GM18507 (cell line): ENCODE results near the gene KCNMA1.

Source experiments
- DNase-seq: peaks from one replicate; pipeline ENCODE4 v3.0.0; 2011; ENCODE audit warnings: low read depth; ENCODE audit not compliant: insufficient read length; ENCODE audit errors: extremely low spot score
- FAIRE-seq: peaks from 2 replicates; lab custom pipeline; 2011; peaks lifted over from hg19 to GRCh38; lab: Jason Lieb, UNC

Gene KCNMA1

DNA sequence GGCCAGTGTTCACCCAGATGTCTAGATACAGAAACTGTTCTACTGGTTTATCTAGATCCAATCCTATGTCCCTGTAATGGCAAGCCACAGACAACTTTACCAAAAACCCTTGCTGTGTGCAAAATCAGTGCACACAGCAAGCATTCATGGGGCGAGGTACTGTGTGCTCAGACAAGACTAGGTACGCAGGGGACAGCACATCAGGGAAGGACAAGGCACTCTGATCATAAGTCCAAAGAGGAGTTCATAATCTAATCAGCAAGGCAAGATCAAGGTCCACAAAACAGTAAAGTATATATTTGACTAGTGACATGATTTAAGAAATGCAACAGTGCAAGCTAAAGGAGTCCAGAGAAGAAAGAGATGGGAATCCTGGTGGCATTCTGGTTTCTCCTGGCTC is 25.9 kb downstream of the KCNMA1 start:
- FAIRE-seq, result no peak
- DNase-seq, result no peak

DNA sequence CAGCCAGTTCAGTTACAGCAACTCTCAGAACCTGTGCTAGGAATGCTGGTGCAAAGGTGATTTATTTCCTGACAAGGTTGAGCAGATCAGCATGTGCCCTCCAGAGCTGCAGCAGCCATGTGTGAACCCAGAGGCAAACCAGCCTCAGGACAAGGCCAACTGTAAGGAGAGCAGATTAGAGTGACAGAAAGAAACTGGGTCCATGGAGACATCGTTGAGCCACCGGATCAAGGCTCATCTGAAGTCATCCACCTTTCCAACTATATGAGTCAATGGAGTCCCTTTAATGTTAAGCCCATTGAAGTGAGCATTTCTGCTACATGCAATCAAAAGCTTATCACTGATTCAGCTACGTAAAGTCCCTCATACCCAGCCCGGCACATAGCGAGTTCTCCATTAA is 26.4 kb downstream of the KCNMA1 start:
- FAIRE-seq (no peak), DNase-seq (no peak)

DNA sequence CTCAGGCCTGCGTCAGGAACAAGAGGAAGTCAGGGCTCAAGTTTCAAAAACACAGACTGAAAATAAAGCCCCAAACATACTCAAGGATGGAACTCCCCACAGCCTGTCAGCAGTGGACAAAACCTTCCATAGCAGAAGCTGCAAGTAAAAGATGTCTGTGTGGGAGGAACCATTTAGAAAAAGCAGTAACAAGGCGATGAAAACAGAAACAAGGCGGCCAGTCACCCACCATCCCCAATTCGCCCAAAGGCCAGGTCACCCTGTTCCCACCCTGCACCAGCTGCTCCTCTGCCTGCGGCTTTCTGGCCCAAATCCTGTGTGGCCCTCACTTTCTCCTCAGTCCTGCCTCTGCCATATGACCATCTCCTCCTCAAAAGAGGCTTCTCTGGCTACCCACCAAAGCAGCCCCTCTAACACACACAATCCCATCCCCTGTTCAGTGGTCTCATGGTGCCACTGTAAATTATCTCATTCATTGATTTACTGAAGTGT is 27.8 kb downstream of the KCNMA1 start:
- no peak for FAIRE-seq
- DNase-seq, result no peak

DNA sequence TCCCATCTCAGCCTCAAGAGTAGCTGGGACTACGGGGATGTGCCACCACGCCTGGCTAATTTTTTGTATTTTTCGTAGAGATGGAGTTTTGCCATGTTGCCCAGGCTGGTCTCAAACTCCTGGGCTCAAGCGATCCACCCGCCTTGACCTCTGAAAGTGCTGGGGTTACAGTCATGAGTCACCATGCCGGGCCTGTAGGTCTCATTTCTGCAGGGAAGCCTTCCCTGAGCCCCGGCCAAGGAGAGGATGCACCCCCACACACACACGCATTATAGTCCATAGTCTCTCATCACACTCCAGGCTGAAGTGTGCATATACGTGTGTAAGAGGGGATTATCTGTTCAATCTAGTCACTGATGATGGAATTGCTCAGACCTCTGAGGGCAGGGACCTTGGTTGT is 29.3 kb downstream of the KCNMA1 start:
- DNase-seq, result no peak
- no peak for FAIRE-seq

DNA sequence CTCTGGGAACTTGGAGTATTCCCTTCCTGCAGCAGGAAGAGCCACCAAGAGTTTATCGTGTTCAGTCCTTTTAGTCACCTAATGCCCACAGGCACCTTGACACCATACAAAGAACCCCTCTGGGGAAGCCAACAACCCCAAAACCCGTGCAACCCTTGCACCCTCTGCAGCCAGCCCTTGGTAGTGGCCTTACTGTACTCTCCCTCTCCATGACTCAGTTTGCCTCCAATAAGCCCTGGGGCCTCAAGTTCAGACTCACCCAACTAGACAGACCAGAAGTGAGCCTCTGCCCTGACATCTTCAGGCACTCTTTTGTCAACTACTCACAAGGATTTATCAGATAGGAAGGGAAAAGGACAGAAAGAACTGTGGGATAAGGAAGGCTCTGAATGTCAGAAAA is 30.9 kb downstream of the KCNMA1 start:
- DNase-seq (no peak), FAIRE-seq (no peak)

DNA sequence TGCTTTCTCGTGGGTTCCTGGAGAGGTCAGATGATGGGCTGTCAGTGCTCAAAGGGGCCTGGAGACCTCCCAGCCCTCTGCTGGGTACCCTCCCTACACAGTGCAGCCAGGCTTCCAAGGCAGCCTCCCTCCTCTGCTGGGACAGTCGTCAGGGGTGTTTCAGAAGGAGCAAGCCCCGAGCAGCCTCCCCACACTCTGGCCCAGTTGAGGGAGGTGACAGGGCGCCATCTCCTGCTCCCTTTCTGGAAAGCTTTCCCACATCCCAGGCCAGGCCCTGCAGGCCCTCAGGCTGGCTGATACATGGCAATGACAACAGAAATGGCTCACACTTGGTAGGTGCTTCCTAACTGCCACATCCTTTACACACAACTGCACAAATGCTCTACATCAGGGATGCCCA is 32.1 kb downstream of the KCNMA1 start:
- DNase-seq (no peak), FAIRE-seq (no peak)

DNA sequence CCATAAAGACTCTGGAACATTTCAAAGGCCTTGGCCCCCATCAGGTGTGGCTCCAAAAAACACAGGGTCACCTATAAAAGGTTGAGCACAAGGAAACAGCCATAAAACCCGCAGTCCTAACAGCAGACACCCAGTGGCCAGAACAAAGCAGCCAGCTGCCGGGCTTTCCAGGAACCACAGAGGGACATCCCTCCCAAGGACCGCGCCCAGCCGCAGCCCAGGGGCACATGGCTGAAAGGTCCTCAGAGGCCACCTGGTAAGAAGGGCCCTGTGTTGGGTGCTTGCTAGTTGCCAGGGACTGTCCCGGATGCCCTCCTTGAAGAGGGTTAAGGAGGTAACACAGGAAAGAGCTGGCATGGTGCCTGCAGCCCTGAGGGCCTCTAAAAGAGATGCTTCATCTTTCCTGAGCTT is 32.7 kb downstream of the KCNMA1 start:
- no peak for FAIRE-seq

DNA sequence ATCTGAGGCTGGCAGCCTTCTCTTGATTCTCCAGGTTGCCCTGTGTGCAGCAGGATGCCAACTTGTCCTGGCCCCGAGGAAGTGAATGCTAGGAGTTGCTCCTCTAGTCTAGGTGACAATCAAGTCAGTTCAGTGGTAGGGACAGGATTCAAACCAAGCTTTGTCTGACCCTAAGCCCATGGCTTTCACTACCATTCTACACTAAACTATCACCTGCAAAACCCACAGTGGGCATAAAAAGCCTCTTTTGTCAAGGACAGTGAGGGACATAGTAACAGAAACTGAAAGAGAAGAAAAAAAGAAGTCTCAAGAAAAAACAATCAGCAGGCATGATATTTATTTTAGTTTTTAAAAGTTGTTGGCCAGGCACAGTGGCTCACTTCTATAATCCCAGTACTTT is 33.5 kb downstream of the KCNMA1 start:
- FAIRE-seq (no peak), DNase-seq (no peak)

More for the DNA sequence above, 32.7 kb downstream of the KCNMA1 start:
- no peak for DNase-seq

DNA sequence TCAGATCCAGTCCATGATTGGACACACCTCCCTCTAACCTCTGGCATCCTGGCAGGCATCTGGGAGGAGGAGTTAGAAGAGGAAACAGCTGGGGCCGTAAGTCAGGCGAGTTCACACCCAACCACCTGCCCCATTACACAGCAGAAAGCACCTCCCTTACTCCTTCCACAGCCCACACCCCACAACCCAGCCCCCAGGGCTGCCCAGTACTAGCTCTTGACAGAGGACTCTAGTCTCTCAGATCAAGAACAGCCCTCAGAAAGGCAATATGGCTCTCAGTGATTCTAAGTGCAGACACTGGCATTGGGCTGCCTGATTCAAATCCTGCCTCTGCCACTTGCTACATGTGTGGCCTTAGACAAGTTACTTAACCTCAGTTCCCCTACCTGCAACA is 34.1 kb downstream of the KCNMA1 start:
- DNase-seq, result no peak
- peak; percentile 66 for FAIRE-seq

DNA sequence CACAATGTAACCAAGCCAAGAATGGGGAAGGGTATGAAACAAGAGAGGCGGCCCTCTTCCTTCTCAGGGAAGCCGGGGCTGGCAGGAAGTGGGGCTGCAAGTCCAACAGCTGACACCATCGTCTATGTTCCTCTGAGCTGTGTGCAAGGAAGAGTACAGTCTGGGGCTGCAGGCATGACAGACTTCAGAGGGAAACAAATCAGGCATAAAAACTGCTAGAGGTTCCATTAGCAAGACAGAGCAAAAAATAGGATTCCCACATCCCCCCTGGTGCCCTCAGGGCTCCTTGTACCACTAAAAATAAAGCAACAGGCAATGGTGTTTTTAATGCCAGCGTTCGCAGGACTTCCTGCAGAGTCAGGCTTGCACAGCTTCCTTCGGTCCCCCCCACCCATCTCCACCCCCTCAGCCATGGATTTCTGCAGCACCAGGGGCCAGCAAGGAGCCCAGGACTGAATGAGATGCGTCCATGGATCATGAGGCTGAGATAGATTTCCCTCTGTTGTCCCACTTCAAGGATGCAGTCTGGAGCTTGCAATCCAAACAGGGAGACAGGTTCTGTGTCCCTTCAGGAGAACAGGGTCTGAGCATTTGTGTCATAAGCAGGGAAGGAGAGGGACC is 34.6 kb downstream of the KCNMA1 start:
- FAIRE-seq, result no peak
- no peak for DNase-seq

DNA sequence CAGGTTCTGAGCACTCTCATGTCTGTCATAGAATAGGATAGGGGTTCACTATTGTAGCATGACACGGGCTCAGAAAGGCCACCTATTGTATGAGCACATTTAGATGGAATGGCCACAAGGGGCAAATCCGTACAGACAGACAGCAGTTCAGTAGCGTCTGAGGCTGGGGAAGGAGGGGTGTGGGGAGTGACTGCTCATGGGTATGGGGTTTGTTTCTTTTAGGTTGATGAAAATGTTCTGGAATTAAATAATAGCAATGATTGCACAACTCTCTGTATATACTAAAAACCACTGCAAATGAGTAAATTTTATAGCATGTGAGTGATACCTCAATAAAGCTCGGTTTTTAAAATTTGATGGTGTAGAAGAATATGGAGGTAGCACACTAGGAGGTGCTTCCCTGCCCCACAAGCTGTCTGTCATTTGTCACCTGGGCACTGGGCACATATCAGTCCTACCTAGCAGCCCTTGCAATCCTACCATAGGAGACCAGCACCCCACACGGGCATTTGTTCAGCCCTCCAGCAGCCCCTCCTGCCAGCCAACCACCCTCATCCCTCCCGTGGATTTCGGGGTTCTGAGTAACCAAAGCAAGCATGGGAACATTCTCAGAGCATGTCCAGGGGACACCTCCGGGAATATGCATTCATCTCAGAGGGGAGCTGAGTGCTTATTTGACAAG is 35.2 kb downstream of the KCNMA1 start:
- DNase-seq (no peak), FAIRE-seq (no peak)

DNA sequence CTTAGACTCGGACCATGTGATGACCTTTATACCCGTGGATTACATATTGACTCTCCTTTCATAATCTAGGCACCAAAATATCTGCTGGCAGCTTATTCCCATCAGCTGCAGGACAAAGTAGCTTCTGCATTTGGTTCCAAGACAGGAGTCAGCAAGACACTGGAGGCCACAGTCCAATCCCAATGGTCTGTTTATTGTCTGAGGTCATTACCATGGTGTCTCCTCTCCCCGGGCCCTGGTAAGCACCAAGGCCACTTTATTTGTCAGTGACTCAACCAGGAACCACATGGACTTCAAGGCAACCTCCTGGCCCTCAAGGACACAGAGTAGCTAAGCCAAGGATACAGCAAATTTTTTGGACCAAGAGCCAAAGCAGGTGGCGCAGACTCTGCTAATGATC is 36.1 kb downstream of the KCNMA1 start:
- DNase-seq (no peak), FAIRE-seq (no peak)

DNA sequence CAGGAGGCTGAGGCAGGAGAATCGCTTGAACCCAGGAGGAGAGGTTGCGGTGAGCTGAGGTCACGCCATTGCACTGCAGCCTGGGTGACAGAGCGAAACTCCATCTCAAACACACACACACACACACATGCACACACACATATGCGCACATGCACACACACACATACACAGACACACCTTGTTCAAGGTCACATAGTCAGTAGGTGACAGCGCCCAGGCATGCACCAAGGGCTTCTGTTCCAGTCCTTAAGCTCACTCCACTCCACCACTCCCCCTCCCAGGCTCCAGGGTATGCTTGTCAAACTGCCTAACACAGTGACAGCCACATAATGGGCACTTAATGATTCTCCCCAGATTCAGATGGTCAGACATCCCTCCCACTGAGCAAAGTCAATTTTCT is 37.0 kb downstream of the KCNMA1 start:
- FAIRE-seq, result no peak
- no peak for DNase-seq

DNA sequence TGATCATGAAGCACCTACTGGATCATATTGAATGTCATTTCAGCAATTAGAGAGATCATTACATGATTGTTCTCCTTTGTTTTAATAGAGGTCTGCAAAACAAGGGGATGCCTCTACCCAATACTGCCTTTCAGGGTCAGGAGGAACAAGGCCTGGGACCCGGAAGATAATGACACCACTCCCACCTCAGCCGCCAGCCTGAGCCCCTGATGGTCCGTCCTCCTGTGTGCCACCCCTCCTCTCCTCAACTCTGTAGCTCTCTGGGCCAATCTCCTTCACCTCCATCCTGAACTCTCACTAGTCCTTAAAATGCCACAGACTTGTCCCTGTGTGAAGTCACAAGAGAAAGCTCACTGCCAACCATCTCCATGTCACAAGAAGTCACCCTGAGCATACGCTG is 38.0 kb downstream of the KCNMA1 start:
- FAIRE-seq, result no peak
- DNase-seq, result no peak

DNA sequence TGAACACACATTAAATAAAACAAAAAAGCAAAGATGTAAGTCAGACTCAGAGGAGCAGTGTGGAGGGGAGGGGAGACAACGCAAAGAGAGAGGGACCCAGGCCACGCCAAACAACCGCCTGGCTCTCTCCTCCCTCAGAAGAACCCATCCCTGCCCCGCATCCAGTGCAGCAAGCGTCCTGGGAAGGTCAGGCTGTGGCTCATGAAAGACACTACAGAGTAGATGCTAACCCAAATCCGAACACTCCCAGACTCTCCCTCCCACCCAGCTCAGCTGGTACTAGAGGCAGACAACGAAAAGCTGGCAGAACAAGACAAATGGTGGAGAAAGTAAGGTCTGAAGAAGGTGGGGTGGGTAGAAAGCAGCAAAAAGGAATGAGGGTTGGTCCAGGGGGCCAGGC is 39.0 kb downstream of the KCNMA1 start:
- FAIRE-seq (no peak), DNase-seq (no peak)

DNA sequence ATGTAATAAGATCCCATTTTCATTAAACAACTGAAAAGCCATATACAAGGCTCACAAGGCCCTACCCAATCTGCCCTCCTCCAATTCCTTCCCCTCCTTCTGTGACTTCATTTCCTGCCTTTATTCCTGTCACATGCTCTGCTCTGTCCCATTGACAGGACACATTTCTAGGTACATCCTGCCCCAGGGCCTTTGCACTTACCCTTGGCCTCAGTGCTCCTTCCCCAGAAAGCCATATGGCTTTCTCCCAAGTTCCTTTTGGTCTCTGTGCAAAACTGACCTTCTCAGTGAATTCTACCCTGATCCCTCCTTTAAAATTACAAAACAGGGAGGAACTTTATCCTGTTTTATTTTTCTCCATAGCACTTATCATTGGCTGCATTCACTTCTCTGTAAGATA is 40.0 kb downstream of the KCNMA1 start:
- no peak for FAIRE-seq
- DNase-seq, result no peak

DNA sequence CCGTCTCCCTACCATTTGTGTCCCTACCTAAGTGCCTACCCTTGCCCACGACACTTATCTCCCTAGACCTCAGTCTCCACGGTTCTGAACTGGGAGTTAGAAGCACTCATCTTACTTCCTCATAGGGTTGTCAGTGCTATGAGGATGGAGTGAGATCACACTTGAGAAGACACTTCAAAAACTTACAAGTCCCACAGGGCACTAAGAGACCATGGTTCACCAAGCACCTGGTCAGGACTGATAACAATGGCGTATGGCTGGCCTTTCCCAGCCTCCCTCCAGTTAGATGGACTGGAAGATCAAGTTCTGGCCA is 43.2 kb downstream of the KCNMA1 start:
- FAIRE-seq (no peak), DNase-seq (no peak)

DNA sequence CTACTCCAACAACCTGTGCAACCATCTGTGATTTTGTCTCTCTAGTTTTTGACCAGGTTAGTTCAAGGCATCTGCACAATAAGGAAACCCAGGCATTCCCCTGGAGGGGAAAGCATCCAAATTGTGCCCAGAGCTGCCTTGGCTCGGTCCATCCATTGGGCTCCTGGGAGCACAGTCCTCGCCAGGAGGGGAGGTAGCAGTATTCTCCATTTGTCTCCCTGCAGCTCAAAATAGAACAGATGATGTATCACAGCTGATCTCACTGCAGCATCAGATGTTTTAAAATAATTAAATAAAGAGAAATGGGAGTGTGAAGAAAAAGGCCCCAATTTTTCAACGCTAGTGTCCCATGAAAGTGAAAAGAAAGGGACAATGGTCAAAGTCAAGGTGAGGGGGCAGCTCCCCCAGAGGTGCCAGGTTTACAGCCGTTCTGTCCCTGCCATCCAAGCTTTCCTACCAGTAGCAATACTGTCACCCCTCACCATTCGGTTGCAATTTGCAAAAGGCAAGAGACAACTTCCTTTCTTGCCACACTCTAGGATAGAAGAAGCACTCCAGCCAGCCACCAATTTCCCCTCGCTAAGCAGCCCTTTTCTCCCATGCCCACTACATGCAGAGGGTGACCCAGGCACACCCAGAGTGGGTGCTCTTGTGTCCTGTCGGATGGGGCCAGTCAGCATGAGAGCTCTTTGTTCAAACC is 43.7 kb downstream of the KCNMA1 start:
- no peak for DNase-seq
- no peak for FAIRE-seq

DNA sequence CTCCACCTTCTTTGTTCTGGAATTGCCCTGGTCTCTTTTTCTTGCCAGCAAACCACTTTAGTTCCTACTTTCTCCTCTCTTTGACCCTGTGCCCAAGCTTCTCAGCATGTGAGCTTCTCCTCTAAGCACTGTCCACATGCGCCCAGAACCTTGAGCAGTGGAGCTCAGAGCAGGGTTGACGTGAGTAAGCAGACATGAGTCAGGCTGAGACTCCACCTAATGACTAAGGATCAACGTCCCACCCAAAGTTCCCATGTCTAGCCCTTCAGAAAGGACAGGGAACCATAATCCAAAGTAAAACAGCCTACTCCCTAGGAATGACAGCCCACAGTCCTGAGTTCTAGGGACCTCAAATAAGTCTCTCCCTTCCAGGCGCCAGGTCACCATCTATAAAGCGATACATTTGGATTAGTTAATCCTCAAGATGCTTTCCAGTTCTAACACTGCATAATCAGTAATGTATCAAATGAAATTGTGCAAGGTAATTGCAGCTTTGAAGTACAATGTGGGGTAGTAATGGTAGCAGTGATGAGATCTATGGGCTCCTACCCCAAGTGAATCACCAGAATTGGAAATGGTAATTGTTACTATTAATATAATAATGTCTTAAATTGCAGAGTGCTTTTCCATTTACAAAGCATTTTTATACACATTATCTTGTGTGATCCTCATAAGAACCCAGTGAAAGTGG is 44.5 kb downstream of the KCNMA1 start:
- FAIRE-seq, result no peak
- no peak for DNase-seq

DNA sequence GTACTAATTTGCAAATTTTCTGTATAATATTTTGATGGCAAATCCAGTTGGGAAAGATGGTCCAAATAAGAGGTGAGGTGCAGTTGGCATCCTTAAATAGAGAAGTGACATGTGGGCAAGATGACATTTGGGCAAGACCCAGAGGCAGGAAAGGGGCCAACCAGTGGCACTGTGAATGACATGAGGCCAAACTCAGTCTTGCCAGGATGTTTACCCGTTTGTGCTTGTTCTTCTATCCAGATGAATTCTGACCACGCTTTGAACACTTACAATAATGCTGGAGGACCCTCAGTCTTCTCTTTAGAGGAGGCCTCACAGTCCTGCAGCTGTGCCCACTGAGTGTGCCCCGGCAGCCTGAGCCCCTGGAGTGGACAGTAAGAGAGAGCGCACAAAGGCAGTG is 45.1 kb downstream of the KCNMA1 start:
- FAIRE-seq (no peak), DNase-seq (no peak)
